GM12878 (cell line): Measurements from ENCODE around the gene FAM222B. TPM values are rescaled to one million over a fixed set of nuclear protein-coding genes. Genes with fewer than 3 reads are reported as not detected.

Experiments used
- CREB1 ChIP-seq: IDR thresholded peaks from 2 replicates; pipeline ENCODE4 v1.6.1; 2012; ENCODE audit warnings: low read depth, mild to moderate bottlenecking, inconsistent platforms
- EP300 ChIP-seq, 2 experiments: fragments of 150-350 bp in 1 of 2; IDR thresholded peaks; 2 replicates each; pipeline ENCODE4 v1.6.1; 2011 to 2012; ENCODE audit warnings: low read depth in 2 of 2, low read length in 2 of 2, borderline replicate concordance in 1 of 2, improper control_type of control experiment in 1 of 2, inconsistent platforms in 1 of 2; ENCODE audit not compliant: control insufficient read depth in 1 of 2
- FOXM1 ChIP-seq: IDR thresholded peaks from 2 replicates; pipeline ENCODE4 v1.6.1; 2012; ENCODE audit warnings: low read depth, mild to moderate bottlenecking, inconsistent platforms, low read length, moderate library complexity
- HCFC1 ChIP-seq: fragments of 150-350 bp; IDR thresholded peaks from 2 replicates; pipeline ENCODE4 v1.6.1; 2014; ENCODE audit warnings: low read length
- IKZF1 ChIP-seq: fragments of 450-650 bp; conservative IDR thresholded peaks from 2 replicates; pipeline ENCODE4 v1.6.1; 2017; ENCODE audit warnings: antibody characterized with exemption, mild to moderate bottlenecking
- PAX8 ChIP-seq: fragments of 450-650 bp; IDR thresholded peaks from 2 replicates; pipeline ENCODE4 v1.6.1; 2017; ENCODE audit warnings: mild to moderate bottlenecking, moderate library complexity
- POLR2AphosphoS2 ChIP-seq: IDR thresholded peaks from 2 replicates; pipeline ENCODE4 v1.6.1; 2011; ENCODE audit warnings: low read depth, mild to moderate bottlenecking, low read length, improper control_type of control experiment, moderate library complexity
- TCF3 ChIP-seq: IDR thresholded peaks from 2 replicates; pipeline ENCODE4 v1.6.1; 2012; ENCODE audit warnings: low read depth, mild to moderate bottlenecking, low read length, borderline replicate concordance; ENCODE audit not compliant: insufficient read depth
- YBX1 ChIP-seq: fragments of 450-650 bp; IDR thresholded peaks from 2 replicates; pipeline ENCODE4 v1.6.1; 2016; ENCODE audit warnings: antibody characterized with exemption
- ZNF384 ChIP-seq: IDR thresholded peaks from 2 replicates; pipeline ENCODE4 v1.6.1; 2012; ENCODE audit warnings: low read depth, mild to moderate bottlenecking, low read length, improper control_type of control experiment, borderline replicate concordance
- polyA plus RNA-seq, 11 experiments: library from polyadenylated mRNA; depleted of rRNA in 4 of 11; unstranded in 6 of 11; stranded (reverse) in 5 of 11; fragments of >200 nt; fragmentation: Nextera tagmentation in 4 of 11; fragmentation: Illumina TruSeq in 1 of 11; extraction: Ambion mirVana in 4 of 11; extraction: Trizol in 1 of 11; gene quantifications; 1 replicate in 1 of 11; 2 replicates in 10 of 11; pipeline versions ENCODE4 v1.2.1 to v1.2.3, GENCODE V29; 2011 to 2016; ENCODE audit warnings: inconsistent platforms in 2 of 11, missing spikeins in 2 of 11, low read depth in 1 of 11
- total RNA-seq, 4 experiments: library from RNA; depleted of rRNA in 3 of 4; stranded (reverse); fragments of >200 nt in 3 of 4; fragmentation: Illumina TruSeq in 1 of 4; extraction: Trizol in 1 of 4; gene quantifications; 2 replicates each; pipeline versions ENCODE4 v1.2.1 to v1.2.3, GENCODE V29; 2013 to 2021
- TF ChIP-seq, protein P1 (sequence below): fragments of 450-650 bp; IDR thresholded peaks from 2 replicates; pipeline ENCODE4 v1.6.1; 2017; ENCODE audit warnings: mild to moderate bottlenecking, low read depth, inconsistent platforms; ENCODE audit not compliant: poor library complexity, severe bottlenecking
- TF ChIP-seq, protein P2 (sequence below): fragments of 450-650 bp; IDR thresholded peaks from 2 replicates; pipeline ENCODE4 v1.6.1; 2017; ENCODE audit warnings: antibody characterized with exemption, mild to moderate bottlenecking, moderate library complexity

FAM222B gene
- total and polyA plus RNA-seq, 10 of the 15 experiments (the other 5 are each of a cell fraction or from before 2014, with no cell fraction given) = 2.8 to 18.3 (median 6.4) TPM

DNA sequence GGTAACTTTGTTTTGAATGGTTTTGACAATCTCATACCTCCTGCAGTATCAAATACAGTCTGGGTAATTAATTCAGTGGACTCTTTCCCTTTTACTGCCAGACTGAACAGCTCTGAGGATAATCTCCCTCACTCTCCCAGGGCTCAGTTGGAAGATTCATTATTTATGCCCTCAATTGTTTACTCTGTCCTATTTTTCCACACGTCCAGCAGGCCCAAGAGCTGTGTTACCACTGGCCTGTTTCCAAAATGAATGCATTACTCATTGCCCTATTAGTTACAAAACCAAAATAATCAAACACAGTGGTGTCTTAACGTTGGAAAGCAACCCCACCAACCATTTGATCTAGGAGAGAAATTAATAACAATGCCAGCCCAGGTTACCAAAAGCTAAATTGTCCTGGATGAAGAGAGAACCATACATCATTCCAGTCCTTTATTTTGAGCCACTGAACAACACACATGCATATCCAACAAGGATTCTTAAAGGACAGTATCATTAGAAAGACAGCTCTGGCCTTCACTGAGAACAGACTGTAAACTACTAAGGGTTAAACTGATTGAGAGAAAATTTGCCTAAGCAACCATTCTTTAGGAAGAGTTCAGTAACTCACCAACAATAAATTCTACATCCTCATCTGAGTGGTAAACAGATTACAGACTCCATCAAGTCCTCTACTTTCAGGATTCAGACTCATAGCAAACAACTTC lies 34.5 kb downstream of the FAM222B start (continued):
- TF ChIP-seq ZNF384 = no peak
- no peak for TF ChIP-seq IKZF1
- TF ChIP-seq, protein P1, sequence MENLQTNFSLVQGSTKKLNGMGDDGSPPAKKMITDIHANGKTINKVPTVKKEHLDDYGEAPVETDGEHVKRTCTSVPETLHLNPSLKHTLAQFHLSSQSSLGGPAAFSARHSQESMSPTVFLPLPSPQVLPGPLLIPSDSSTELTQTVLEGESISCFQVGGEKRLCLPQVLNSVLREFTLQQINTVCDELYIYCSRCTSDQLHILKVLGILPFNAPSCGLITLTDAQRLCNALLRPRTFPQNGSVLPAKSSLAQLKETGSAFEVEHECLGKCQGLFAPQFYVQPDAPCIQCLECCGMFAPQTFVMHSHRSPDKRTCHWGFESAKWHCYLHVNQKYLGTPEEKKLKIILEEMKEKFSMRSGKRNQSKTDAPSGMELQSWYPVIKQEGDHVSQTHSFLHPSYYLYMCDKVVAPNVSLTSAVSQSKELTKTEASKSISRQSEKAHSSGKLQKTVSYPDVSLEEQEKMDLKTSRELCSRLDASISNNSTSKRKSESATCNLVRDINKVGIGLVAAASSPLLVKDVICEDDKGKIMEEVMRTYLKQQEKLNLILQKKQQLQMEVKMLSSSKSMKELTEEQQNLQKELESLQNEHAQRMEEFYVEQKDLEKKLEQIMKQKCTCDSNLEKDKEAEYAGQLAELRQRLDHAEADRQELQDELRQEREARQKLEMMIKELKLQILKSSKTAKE = no peak
- no peak for TF ChIP-seq HCFC1
- no peak for TF ChIP-seq CREB1
- no peak for TF ChIP-seq POLR2AphosphoS2
- no peak for TF ChIP-seq EP300 (IDR thresholded peaks at IDR 0.05; ENCODE audit: borderline replicate concordance in 1 of 2, control insufficient read depth in 1 of 2, low read depth in 2 of 2, low read length in 2 of 2)
- no peak for TF ChIP-seq TCF3
- TF ChIP-seq YBX1 = no peak
- no peak for TF ChIP-seq FOXM1
- TF ChIP-seq, protein P2, sequence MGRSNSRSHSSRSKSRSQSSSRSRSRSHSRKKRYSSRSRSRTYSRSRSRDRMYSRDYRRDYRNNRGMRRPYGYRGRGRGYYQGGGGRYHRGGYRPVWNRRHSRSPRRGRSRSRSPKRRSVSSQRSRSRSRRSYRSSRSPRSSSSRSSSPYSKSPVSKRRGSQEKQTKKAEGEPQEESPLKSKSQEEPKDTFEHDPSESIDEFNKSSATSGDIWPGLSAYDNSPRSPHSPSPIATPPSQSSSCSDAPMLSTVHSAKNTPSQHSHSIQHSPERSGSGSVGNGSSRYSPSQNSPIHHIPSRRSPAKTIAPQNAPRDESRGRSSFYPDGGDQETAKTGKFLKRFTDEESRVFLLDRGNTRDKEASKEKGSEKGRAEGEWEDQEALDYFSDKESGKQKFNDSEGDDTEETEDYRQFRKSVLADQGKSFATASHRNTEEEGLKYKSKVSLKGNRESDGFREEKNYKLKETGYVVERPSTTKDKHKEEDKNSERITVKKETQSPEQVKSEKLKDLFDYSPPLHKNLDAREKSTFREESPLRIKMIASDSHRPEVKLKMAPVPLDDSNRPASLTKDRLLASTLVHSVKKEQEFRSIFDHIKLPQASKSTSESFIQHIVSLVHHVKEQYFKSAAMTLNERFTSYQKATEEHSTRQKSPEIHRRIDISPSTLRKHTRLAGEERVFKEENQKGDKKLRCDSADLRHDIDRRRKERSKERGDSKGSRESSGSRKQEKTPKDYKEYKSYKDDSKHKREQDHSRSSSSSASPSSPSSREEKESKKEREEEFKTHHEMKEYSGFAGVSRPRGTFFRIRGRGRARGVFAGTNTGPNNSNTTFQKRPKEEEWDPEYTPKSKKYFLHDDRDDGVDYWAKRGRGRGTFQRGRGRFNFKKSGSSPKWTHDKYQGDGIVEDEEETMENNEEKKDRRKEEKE = no peak
- TF ChIP-seq PAX8 = no peak
- TF ChIP-seq, all 136 proteins: peak for 0
